HG03139 (cell line): ENCODE data around the gene SDF4.

Source experiments
- ATAC-seq: cut with Tn5 transposase; IDR thresholded peaks from one replicate; pipeline ENCODE4 v1.9.1; 2021; ENCODE audit not compliant: unreplicated experiment

Gene SDF4

DNA sequence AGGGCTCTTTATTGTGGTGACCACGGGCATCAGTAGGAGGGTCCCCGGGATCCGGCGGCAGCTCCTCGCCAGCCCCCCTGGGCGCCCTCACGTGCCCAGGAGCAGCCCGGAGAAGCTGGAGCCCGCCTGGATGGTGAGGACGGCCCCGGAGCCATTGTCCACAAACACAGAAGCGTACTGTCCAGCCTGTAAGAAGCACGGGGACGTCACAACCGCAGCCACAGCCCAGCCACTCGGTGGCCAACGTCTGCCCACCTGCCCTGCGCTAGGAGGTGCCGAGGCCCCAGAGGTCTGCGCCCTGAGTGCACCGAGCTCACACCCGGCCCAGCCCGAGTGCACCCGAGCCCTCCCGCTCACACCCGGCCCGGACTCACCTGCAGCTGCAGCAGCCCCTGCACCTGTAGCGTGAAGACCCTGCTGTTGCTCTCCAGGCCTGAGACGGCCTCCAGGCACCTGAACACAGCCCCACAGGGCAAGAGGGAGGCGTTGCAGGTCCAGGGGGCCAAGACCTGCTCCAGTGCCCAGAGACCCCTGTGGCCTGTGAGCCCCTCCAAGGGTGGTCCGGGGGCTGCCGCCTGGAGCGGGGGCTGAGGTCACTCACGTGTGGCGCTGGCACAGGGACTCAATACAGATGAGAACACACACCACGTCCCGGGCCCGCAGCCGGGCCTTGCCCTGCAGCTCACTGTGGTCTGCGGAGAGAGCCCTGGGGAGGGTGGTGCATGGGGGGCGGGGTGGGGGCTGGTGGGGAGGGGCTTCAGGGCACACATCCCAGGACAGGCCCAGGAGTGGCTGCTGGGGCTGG is 10.9 kb upstream of the SDF4 start:
- ATAC-seq, result no peak

- ATAC-seq, result no peak
Observed at GRCh38 chr1:1241588-1242219, 9.9 kb upstream of the SDF4 start.

DNA sequence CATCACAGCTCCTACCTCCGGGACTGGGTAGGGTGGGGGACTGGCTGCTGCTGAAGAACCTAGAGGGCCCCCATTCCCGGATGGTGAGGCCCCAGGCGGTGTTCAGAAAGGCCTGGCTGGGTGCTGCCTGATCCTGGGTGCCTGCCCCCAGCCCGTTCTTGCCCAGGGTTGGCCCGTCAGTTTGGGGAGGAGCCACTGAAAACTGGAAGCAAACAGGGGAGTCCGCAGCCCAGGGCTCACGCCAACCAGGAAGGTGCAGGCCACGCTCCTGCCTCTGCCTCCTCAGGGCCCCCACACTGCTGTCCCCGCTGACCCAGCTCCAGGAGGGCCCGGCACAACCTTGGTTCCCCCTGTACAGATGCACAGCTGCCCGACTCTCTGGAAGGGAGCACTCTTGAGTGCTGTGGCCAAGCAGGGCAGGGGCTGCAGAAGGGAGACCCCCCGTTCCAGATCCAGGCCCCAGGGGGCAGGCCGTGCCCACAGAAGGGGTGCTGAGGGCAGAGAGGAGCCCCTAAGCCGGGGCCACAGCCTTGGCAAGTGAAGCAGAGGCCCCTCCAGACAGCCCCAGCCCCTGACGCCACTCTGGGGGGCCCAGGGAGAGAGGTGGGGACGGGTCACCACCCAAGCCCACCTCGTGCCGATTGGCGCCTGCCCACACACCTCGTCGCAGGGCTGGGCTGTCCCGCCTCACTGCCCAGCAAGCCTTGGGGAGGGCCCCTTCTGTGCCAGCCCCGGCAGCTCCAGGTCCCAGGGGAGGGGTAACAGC is 9.2 kb upstream of the SDF4 start:
- no peak for ATAC-seq

GRCh38 chr1:1240348-1240732 is 8.5 kb upstream of the SDF4 start:
- no peak for ATAC-seq

DNA sequence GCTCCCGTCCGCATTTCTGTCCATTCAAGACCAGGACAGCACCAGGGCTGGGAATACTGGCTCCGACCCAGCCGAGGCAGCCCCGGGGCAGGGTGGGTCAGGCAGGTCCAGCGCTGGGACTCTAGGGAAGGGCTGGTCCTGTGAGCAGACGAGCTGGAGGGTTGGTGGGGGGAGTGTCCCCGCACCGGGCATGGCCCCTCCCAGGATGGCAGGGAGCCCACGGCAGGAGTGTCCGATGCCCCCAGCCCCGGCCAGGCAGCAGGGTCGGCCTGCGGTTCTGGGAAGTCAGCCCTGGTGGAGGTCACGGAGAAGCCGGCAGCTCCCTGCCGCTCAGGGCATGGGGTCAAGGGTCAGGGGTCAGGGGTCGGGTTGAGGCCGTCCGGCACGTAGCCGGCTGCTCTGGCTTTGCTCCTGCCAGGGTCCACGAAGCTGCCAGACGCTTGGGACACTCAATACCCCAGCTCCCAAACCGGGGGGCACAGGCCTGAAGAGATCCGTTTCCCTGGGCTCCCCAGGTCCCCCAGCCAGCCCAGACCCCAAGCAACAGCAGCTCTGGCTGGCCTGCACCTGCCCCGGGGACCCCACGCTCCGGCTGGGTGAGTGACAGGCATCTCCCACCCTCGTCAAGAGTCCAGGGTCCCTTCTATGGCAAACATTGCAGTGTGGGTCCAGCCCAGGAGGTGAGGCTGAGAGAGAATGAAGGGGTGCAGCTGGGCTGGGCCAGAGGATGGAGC is 8.0 kb upstream of the SDF4 start:
- ATAC-seq, result no peak

- ATAC-seq, result no peak
Observed at GRCh38 chr1:1239227-1239613, 7.4 kb upstream of the SDF4 start.

DNA sequence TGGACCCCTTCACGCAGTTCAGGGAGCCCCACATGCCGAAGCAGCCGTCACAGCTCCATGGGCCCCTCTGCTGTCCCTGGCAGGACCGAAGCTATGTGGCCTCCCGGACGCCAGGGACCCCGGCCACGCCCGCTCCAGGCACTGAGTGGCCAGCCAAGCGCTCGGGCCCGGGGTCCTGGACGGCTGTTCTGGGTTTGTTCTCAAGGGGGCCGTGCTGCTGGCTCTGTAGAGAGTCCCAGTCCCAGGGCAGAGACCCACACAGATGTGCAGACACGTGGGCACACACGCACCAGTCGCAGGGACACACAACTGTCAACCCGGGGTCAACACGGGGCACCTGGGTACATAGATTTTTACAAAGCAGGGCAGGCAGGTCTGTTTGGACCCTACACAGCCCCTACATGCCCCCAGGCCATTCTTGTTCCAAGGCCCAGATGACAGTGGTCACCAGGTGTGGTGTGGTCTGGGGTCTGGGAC is 6.9 kb upstream of the SDF4 start:
- no peak for ATAC-seq

- no peak for ATAC-seq
Observed at GRCh38 chr1:1237874-1238701, 6.3 kb upstream of the SDF4 start.

DNA sequence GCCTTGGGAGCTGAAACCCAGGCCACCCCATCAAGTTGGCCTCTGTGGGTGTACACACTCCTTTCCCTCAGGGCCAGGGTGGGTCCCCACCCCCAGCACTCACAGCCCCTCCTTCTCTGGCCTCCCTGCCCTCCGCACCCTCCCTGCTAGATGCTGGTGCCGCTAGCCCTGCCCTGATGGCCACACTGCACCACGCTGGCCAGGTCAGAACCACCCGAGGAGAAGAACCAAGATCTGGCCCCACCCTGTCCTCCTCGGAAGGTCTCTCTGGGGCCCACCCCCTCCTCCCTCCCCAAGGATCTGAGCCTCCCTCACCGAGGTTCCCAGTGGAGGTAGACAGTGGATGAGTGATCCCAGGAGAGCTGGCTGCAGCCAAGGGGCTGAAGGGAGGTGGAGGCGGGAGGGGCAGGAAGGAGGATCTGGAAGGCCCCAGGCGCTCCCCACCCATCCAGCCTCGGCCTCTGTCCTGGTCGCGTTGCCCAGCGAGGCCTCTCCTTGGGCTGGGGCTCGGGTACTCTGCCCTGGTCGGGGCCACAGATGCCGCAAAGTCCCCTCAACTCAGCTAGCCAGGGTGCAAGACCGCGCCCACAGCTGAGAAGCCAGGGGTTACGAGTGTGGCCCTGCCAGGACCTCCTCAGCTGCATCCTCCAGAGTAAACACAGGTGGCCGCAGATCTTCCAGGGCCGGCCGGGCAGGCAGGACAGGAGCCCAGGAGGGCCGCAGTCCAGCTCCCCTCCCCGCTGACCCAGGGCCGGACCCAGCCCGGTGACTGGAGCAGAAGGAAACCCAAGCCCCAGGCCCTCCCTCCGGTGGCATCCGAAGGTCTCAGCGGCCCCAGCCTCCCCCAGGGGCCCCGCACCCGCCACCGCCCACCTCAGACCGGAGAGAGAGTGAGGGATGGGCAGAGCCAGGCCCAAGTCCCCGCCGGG is 5.4 kb upstream of the SDF4 start:
- no peak for ATAC-seq

DNA sequence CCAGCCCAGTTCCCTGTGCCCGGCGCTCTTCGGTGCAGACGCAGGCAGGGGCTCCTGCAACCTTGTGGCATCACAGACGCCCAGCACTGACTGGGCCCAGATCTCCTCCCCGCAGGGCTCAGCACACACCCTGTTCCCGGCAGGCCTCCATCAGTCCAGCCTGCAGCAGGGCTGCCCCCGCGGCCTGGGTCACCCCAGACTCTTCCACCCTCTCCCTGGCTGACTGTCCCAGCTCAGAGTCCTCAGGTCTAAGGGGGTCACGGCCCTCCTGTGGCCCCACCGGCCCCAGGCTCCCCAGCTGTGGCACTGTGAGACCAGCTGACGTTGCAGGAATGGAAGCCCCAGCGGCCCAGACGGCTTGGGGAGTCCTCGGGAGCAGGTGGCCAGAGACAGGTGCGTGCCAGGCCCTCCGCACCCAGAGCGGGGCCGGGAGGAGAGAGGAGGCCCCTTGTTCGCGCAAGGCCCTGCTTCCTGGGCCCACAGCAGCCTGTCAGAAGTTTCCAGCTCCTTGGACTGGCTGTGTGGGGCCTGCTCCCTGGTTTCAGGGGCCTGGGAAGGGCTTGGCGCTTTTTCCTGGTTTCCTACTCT is 4.5 kb upstream of the SDF4 start:
- ATAC-seq, result no peak

GRCh38 chr1:1235016-1235744 is 3.4 kb upstream of the SDF4 start:
- ATAC-seq, result no peak

DNA sequence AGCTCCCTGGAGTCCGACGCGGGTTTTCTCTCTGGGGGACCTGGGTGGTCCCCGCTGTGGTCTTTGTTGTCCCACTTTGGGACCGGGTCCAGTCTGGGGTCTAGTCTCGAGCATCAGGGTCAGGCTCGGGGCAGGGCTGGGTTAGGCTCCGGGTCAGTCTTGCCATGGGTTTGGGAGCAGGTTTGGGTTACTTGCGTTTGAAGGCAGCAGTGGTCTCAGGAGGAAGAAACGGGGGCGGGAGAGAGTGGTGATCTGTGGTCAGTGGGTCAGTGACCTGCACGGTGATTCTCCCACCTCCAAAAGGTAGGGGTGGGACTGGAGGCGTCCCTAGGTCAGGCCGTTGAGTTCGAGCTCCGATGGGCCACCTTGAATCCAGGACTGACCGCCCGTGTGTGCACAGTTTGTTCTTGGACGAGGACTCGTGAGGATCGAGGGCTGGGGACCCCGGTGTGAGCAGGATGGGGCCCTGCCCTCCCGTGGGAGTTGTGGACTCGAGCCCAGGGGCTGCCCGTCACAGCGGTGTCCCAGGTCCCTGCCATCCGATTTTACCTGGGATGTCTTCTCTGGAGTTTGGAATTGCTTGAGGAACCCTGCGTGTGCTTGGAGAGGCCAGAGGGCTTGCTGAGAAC is 2.5 kb upstream of the SDF4 start:
- no peak for ATAC-seq

- ATAC-seq, result no peak
Observed at GRCh38 chr1:1233567-1233892, 1.7 kb upstream of the SDF4 start.

DNA sequence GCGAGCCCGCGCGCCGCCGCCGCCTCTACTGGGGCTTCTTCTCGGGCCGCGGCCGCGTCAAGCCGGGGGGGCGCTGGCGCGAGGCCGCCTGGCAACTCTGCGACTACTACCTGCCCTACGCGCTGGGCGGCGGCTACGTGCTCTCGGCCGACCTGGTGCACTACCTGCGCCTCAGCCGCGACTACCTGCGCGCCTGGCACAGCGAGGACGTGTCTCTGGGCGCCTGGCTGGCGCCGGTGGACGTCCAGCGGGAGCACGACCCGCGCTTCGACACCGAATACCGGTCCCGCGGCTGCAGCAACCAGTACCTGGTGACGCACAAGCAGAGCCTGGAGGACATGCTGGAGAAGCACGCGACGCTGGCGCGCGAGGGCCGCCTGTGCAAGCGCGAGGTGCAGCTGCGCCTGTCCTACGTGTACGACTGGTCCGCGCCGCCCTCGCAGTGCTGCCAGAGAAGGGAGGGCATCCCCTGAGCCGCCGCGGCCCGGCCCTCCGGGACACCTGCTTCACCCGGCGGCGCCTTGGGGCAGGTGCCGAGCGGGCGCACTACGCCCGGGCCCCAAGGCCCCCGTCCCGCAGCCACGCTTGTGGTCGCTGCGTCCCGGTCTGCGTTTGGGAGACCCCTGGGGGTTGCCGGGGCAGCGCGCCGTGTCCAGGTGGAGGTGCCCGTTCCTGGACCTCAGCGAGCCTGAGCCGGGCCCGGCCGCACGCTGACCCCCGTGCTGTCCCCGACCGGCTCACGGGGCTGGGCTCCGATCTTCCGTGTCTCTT is 1.2 kb upstream of the SDF4 start:
- no peak for ATAC-seq

- ATAC-seq, result no peak
Observed at GRCh38 chr1:1232208-1232795, 501 bp upstream of the SDF4 start, which contains the start of gene B3GALT6. Gene B3GALT6 (plus strand): TSS chr1:1232237. CDS start chr1:1232279, 42 bp downstream.

DNA sequence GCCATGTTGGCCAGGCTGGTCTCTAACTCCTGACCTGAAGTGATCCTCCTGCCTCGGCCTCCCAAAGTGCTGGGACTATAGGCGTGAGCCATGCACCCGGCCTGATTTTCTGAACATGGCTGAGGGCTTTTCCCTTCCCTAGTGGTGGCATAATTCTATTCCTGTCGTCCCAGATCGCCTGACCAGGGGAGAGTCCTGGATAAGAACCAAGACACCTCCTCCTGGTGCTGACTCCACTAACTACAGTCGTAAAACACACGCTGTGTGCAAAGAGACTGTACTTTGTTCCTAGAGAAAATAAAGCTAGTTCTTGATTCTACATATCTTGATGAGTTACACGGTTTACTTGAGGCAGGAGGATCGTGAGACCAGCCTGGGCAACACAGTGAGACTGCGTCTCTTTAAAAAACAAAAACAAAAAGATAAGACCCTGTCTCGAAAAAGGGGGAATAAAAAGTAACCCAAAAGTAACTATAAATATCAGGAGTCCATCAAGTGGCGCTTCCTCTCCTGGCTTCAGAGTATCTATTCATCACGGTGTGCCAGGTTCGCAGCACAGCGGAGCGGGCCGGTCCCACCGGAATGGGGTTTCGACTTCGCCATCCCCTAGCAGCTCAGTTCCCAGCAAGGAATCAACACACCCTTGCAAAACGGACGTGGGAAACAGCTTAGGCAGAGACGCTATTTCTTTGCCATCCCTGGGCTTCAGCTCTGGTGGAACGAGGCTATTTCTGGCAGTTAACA is 973 bp downstream of the SDF4 start:
- ATAC-seq, result no peak
